HG03280 (cell line): ENCODE measurements around the gene KCNK3.
"Not testable (repeated sequence)": the region's sequence is repeated elsewhere in the genome, so short reads cannot be mapped to it uniquely, and the experiment has no call there.

Source experiments
- ATAC-seq: cut with Tn5 transposase; IDR thresholded peaks from one replicate; pipeline ENCODE4 v1.9.1; 2021; ENCODE audit warnings: mild to moderate bottlenecking, moderate library complexity; ENCODE audit not compliant: unreplicated experiment

KCNK3 gene

GRCh38 chr2:26729311-26729710 is 36.8 kb downstream of the KCNK3 start:
- ATAC-seq = no peak

DNA sequence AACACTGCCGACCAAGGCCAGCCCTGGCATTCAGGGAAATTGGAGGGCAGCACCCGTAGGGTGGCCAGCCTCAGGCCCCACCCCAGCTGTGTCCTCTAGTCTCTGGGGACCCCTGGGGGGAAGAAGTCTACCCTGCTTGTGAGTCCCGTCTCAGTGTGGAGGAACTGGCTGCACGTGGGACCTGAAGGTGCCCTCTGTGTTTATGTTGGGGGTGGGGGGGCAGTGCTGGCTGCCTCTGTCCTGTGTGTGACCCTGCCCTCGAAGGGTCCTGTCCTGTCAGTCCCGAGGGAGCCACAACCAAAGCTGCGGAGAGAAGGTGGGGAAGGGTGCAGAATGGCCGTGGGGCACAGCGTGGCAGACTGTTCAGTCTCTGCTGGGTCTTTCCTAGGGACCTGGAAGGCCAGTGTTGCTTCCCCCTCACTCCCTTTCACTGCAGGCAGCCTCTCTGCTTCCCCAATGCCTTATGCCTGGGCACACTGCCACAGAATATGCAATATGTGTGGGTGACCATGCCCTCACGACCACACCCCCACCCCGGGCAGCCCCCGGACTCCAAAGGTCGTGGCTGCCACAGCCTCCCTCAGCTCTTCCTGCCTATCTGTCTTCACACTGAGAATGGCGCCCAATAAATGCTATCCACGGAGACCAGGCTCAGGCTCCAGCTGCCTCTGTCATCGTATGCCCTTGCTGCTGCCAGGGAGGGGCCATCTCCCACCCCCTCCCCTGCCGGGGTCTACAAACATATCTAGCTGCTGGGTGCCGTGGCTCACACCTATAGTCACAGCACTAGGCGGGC is 38.2 kb downstream of the KCNK3 start:
- ATAC-seq = no peak

DNA sequence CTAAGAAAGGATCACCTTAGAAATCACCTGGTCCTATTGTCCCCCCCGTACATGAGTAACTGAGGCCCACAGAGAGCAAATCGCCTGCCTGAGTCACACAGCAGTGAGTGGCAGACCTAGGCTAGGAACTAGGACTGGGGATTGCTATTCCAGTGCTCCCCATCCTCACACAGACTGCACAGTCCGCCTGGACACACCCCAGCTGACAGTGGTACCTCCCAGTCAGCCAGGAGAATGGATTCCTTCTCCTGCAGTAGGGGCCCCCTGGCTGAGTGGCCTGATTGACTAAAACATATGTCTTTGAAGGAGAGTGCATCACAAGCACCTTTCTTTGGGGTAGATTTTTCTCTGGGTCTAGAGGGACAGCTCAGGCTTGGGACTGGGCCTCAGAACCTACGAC is 39.2 kb downstream of the KCNK3 start:
- ATAC-seq = no peak

- ATAC-seq = no peak
These were observed 39.9 kb downstream of the KCNK3 start for GRCh38 chr2:26732446-26732845.

DNA sequence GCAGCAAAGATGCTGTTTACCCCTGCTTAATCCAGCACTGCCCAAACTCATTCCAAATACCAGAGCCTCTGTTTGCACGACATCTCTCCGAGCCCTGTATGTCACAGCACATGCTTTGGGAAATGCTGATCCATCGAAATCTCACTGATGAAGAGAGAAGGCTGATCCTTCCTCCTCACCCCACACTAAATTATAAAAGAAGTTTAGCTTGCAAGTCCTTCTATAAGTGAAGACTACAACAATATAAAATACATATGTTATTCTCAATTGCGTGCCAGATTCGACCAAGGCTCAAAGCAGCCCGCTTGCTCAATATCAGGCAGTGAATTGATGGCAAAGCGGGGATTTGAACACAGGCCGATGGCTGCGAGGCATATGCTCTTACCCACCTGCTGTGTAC is 40.9 kb downstream of the KCNK3 start:
- no peak for ATAC-seq

DNA sequence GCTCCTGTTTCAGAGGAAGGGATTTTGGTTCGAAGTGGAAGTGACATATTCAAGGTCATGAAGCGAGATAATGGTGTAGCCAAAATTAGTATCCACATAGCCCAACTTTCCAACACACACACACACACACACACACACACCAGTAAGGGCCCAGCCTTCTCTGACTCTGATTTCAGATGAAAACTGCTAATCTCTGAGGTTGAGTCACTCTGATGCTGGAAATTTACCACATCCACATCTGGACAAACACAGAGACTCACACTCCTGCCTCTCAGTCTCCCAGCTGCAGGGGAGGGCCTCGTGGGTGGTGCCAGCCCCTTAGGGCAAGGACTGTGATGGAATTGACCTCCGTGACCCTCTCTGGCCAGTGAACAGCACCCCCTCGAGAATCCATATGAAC is 42.6 kb downstream of the KCNK3 start:
- ATAC-seq = no peak

DNA sequence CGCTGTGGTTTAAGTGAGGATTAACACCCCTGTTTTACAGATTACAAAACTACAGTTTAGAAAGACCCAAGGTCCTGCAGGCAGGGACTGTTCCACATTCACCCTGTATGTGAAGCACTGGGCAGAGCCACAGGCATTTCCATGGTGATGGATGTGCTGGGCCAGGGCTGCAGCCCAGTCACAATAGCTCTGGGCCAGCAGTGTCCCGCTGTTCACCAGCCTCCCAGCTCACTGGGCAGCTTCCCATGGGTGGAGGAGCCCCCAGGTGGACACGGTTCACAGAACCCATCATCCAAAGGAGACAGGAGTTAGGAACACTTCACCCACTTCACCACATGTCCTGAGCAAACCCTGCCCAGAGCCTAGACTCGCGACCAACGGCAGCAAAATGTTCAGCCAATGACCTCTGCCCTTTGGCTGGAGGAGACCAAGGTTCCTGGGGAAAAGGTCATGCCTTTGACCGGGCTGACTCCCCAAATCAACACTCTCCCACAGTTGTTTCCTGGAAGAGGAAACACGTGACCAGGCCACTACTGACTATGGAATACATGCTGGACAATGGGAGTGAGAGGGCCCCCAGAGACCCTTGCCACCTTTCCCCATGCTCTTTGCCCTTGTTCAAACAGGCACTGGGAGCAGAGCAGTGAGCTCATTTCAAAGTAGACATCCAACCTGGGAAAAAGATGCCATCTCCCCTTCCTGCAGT is 43.5 kb downstream of the KCNK3 start:
- no peak for ATAC-seq

DNA sequence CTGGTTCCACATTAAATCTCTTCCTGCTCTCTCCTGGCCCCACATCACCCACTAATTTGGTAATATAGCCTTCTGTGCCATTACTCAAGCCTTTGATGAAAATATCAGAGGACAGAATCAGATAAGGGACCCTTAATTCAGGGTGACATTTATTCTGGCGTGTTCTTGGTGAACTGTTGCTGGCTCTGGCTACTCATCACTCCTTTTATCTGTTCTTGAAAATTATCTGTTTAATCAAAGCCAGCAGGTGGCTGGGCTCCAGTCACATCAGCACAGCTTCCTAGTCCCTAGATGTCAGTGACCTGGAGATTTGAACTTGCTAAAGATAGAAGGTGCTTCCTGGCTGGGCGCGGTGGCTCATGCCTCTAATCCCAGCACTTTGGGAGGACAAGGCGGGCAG is 44.7 kb downstream of the KCNK3 start:
- ATAC-seq = no peak

- ATAC-seq = no peak
These were observed 46.0 kb downstream of the KCNK3 start for GRCh38 chr2:26738481-26738880.

- no peak for ATAC-seq
These were observed 47.0 kb downstream of the KCNK3 start for GRCh38 chr2:26739514-26739913.

DNA sequence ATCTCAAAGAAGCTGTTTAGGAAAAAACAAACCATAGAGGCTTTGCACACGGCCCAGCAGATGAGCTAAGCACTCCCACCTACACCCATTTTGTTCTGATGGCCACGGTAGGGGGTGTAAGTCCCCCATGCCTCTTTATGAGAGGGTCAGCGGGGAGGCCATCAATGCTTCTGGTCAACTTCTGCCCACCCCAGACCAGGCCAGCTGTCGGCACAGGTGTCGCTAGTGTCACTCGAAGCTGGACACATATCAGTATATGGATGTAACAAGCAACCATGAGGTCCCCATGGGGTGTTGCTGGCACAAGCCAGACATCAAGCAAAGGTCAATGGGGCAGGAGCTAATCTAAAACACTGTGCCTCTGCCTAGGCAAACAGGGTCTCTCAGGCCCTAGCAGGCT is 47.8 kb downstream of the KCNK3 start:
- ATAC-seq = no peak

DNA sequence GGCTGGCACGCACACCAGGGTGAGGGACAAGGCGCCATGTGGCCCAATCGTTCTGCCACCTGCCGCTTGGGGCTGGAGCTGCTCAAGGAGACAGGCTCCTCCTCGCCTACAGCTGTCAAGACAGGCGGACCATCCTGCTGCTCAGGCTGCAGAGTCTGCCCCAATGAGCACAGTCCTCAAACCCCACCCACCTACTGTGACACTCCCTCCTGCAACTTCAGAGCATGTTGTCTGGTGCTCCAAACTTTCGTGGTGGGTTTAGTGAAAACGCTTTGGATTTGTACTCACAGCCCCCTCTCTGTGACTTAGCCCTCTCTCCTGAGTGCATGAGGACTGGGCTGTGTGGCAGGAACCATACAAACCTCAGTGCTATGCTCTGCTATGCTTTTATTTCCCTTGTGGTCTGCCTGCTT is 48.4 kb downstream of the KCNK3 start:
- no peak for ATAC-seq

- ATAC-seq = no peak
These were observed 49.7 kb downstream of the KCNK3 start for GRCh38 chr2:26742048-26742770.

DNA sequence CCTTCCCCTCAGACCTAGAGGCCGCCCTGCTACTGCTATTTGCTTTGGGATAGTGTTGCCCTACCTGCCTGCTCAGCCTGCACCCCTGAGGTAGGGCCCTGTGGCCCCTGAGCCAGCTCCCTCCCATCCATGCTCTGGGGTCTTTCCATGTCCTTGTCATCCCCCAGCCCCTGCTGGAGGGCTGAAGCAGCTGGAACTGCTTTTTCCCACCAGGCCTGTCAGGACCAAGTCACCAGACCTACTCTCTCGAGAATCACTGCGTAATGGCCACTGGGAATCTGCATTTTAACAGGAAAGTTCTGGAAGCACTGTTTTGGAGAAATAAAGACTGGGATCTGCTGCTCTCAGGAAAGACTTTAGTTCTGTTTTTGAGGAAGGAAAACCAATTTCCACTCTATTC is 51.3 kb downstream of the KCNK3 start:
- ATAC-seq = no peak

- ATAC-seq = no peak
These were observed 52.4 kb downstream of the KCNK3 start for GRCh38 chr2:26744953-26745352.

DNA sequence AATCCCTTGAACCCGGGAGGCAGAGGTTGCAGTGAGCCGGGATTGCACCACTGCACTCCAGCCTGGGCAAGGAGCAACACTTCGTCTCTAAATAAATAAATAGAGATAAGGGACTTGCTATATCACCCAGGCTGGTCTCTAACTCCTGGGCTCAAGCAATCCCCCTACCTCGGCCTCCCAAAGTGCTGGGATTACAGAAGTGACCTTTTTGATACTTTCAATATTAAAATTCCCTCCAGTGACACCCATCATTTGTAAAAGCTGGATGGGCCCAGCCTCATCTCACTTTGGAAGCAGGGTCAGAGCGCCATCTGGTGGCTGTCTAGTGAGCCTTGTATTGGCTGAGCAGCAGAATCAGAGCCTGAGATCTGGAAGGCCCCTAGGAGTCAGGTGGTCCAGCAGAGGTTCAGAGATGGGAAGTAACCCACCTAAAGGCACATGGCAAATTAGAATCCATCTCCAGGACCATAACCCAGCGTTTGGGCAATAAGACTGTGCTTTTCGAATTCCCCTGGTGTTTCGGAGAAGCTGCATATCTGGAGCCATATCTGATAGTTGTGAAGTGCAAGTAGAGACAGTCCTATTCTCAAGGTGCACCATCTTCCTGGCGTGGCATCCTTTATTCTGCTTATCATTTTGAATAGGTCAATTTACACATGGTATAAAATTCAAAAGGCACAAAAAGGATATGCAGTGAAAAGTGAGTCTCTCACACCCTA is 53.2 kb downstream of the KCNK3 start:
- ATAC-seq = no peak

GRCh38 chr2:26746934-26747333 is 54.4 kb downstream of the KCNK3 start:
- no peak for ATAC-seq

DNA sequence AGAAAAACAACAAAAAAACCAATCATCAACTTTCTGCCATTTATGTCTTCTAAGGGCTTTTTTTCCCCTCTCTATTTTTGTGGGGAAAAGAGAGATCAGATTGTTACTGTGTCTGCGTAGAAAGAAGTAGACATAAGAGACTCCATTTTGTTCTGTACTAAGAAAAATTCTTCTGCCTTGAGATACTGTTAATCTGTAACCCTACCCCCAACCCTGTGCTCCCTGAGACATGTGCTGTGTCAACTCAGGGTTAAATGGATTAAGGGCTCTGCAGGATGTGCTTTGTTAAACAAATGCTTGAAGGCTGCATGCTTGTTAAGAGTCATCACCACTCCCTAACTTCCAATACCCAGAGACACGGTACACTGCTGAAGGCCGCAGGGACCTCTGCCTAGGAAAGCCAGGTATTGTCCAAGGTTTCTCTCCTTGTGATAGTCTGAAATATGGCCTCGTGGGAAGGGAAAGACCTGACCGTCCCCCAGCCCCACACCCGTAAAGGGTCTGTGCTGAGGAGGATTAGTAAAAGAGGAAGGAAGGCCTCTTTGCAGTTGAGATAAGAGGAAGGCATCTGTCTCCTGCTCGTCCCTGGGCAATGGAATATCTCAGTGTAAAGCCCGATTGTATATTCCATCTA is 57.4 kb downstream of the KCNK3 start:
- ATAC-seq = not testable (repeated sequence)

DNA sequence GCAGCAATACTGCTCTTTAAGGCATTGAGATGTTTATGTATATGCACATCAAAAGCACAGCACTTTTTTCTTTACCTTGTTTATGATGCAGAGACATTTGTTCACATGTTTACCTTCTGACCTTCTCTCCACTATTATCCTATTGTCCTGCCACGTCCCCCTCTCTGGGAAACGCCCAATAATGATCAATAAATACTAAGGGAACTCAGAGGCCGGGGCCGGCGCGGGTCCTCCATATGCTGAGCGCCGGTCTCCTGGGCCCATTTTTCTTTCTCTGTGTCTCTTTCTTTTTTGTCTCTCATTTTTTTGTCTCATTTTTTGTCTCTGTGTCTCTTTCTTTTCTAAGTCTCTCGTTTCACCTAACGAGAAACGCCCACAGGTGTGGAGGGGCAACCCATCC is 57.9 kb downstream of the KCNK3 start:
- ATAC-seq = not testable (repeated sequence)

GRCh38 chr2:26752656-26753055 is 60.1 kb downstream of the KCNK3 start:
- no peak for ATAC-seq

DNA sequence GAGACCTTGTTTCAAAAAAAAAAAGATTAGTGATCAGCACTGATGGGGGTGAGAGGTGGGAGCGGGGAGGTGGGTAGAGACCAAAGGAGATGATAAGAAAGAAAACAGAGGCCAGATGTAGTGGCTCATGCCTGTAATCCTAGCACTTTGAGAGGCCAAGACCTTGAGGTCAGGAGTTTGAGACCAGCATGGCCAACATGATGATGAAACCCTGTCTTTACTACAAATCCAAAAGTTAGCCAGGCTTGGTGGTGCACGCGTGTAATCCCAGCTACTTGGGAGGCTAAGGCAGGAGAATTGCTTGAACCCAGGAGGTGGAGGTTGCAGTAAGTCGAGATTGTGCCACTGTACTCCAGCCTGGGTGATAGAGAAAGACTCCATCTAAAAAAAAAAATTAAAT is 62.0 kb downstream of the KCNK3 start:
- ATAC-seq = no peak
